Smooth muscle cell (in vitro differentiated cells): ENCODE results near the gene AMPD2. TPM values are rescaled to one million over a fixed set of nuclear protein-coding genes. Genes with fewer than 3 reads are reported as not detected.

Experiments used
- DNase-seq: peaks from one replicate; lab custom pipeline; 2025; ENCODE audit not compliant: unreplicated experiment; lab: John Stamatoyannopoulos, UW
- H2AFZ ChIP-seq: fragments of 200-600 bp; sonication (generic); 2 replicates; pipeline ENCODE4 v1.6.0; 2016; ENCODE audit warnings: antibody characterized with exemption, low read depth, mild to moderate bottlenecking
- H3F3A ChIP-seq: fragments of 200-600 bp; sonication (generic); 2 replicates; pipeline ENCODE4 v1.6.0; 2017; ENCODE audit warnings: antibody characterized with exemption, low read depth
- H3K27ac ChIP-seq: fragments of 200-600 bp; sonication (generic); 2 replicates; pipeline ENCODE4 v1.5.1; 2016; ENCODE audit warnings: low read depth, mild to moderate bottlenecking
- H3K27me3 ChIP-seq: fragments of 200-600 bp; sonication (generic); 2 replicates; pipeline ENCODE4 v1.6.1; 2016; ENCODE audit warnings: low read depth, mild to moderate bottlenecking
- H3K36me3 ChIP-seq: fragments of 200-600 bp; sonication (generic); 2 replicates; pipeline ENCODE4 v1.5.1; 2016; ENCODE audit warnings: low read depth
- H3K4me1 ChIP-seq: fragments of 200-600 bp; sonication (generic); 2 replicates; pipeline ENCODE4 v1.5.1; 2016; ENCODE audit warnings: low read depth
- H3K4me2 ChIP-seq: fragments of 200-600 bp; sonication (generic); 2 replicates; pipeline ENCODE4 v1.6.0; 2016; ENCODE audit warnings: mild to moderate bottlenecking
- H3K4me3 ChIP-seq: fragments of 200-600 bp; sonication (generic); 2 replicates; pipeline ENCODE4 v1.5.1; 2016; ENCODE audit warnings: mild to moderate bottlenecking
- H3K79me2 ChIP-seq: fragments of 200-600 bp; sonication (generic); 2 replicates; pipeline ENCODE4 v1.6.0; 2016; ENCODE audit warnings: low read depth, mild to moderate bottlenecking
- H3K9ac ChIP-seq: fragments of 200-600 bp; sonication (generic); 2 replicates; pipeline ENCODE4 v1.6.0; 2016; ENCODE audit warnings: low read depth
- H3K9me3 ChIP-seq: fragments of 200-600 bp; sonication (generic); replicated peaks from 2 replicates; pipeline ENCODE4 v1.5.1; 2016; ENCODE audit warnings: low read depth
- H4K20me1 ChIP-seq: fragments of 200-600 bp; sonication (generic); 2 replicates; pipeline ENCODE4 v1.6.0; 2016; ENCODE audit warnings: low read depth
- CTCF ChIP-seq: fragments of 200-600 bp; sonication (generic); IDR thresholded peaks from 2 replicates; pipeline ENCODE4 v1.5.1; 2017; ENCODE audit warnings: borderline replicate concordance, mild to moderate bottlenecking, antibody characterized with exemption; ENCODE audit not compliant: insufficient read depth, poor library complexity, severe bottlenecking
- WGBS: methylation state at CpG from one replicate; pipeline ENCODE4 v1.1.7; 2016; ENCODE audit warnings: low lambda C conversion rate; 5-methylcytosine and 5-hydroxymethylcytosine counted together
- polyA plus RNA-seq: library from polyadenylated mRNA; unstranded; fragments of >200 nt; fragmentation: Nextera tagmentation; extraction: Ambion mirVana; gene quantifications from 2 replicates; pipeline ENCODE4 v1.2.1, GENCODE V29; 2016
- total RNA-seq: library from RNA; depleted of rRNA; stranded (reverse); fragments of >200 nt; gene quantifications from 2 replicates; pipeline ENCODE4 v1.2.3, GENCODE V29; 2014

The AMPD2 gene
- total and polyA plus RNA-seq, 2 experiments from 2014 or later: 57.4 to 104 TPM

DNA sequence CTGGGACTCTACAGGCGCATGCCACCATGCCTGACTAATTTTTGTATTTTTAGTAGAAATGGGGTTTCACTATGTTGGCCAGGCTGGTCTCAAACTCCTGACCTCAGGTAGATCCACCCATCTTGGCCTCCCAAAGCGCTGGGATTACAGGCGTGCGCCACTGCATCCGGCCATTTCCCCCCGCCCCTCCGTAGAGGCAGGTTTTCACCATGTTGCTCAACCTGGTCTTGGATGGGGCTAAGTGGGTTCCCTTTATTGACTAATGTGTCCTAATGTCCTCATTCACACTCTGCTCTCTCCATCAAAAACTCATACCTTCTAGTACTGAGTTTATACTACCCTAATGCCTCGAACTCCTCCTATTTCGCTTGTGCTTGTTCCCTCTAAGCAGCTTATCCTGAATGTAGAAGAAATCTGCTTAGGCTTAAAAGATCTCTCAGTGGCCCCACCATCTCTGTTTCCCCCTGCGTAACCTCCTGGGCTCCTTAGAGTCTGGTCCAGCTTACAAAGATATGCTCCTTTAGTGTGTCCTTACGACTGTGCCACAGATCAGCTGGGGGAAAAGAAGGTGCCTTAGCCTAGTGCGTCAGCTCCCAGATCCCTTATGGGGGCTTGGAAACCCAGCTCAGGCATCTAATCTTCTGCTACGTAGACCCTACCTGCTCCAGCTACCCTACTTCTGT is 8.2 kb upstream of the AMPD2 start:
- Histone ChIP-seq H3K4me3 (no peak overlapping the region), H3K27ac (peak overlapping the region; percentile 69), H3K4me2 (no peak overlapping the region), H2AFZ (no peak overlapping the region), H3K9me3 (no peaks in the 10 kb centered on the region), H3K4me1 (no peaks in the 10 kb centered on the region), H4K20me1 (no peaks in the 10 kb centered on the region), H3K36me3 (no peaks in the 10 kb centered on the region), H3K9ac (no peak overlapping the region), H3F3A (peaks cover 3% of the 10 kb centered on the region), H3K79me2 (no peaks in the 10 kb centered on the region), H3K27me3 (no peaks in the 10 kb centered on the region)
- no peak for TF ChIP-seq CTCF
- WGBS: 93% methylated on average over 13 of the region's 13 CpGs
- DNase-seq: no peak

- Histone ChIP-seq H3K4me3 (no peak overlapping the region), H4K20me1 (no peaks in the 10 kb centered on the region), H3K9ac (no peak overlapping the region), H3K27ac (no peak overlapping the region), H2AFZ (no peak overlapping the region), H3K36me3 (no peaks in the 10 kb centered on the region), H3K79me2 (no peaks in the 10 kb centered on the region), H3K4me1 (peaks cover 10% of the 10 kb centered on the region), H3F3A (peaks cover 4% of the 10 kb centered on the region), H3K27me3 (no peaks in the 10 kb centered on the region), H3K9me3 (no peaks in the 10 kb centered on the region), H3K4me2 (no peak overlapping the region)
- TF ChIP-seq CTCF: no peak
- DNase-seq: no peak
- 62% methylated on average over 7 of the region's 7 CpGs for WGBS
Observed at GRCh38 chr1:109613361-109614147, 6.1 kb upstream of the AMPD2 start.

GRCh38 chr1:109615879-109616278 is 3.8 kb upstream of the AMPD2 start:
- Histone ChIP-seq H3K4me2 (no peak overlapping the region), H3K79me2 (peaks cover 10% of the 10 kb centered on the region), H3K9me3 (no peaks in the 10 kb centered on the region), H3K36me3 (no peaks in the 10 kb centered on the region), H3F3A (peaks cover 7% of the 10 kb centered on the region), H3K4me1 (peaks cover 17% of the 10 kb centered on the region), H3K4me3 (no peak overlapping the region), H3K9ac (no peak overlapping the region), H3K27ac (peak overlapping the region; percentile 95), H3K27me3 (no peaks in the 10 kb centered on the region), H4K20me1 (no peaks in the 10 kb centered on the region), H2AFZ (no peak overlapping the region)
- TF ChIP-seq CTCF: no peak
- no peak for DNase-seq
- WGBS: 76% methylated on average over 3 of the region's 3 CpGs
